Measurements from ENCODE around the gene ATG7. TPM values are rescaled to one million over a fixed set of nuclear protein-coding genes. Genes with fewer than 3 reads are reported as not detected.
A peak's percentile ranks its signal among the peaks of the same experiment; 100 is the strongest.

The ATG7 gene
- total RNA-seq, 1 donor: 131 TPM

GRCh38 chr3:11544412-11545181 lies 272.4 kb downstream of the ATG7 start:
- TF ChIP-seq, protein P1, sequence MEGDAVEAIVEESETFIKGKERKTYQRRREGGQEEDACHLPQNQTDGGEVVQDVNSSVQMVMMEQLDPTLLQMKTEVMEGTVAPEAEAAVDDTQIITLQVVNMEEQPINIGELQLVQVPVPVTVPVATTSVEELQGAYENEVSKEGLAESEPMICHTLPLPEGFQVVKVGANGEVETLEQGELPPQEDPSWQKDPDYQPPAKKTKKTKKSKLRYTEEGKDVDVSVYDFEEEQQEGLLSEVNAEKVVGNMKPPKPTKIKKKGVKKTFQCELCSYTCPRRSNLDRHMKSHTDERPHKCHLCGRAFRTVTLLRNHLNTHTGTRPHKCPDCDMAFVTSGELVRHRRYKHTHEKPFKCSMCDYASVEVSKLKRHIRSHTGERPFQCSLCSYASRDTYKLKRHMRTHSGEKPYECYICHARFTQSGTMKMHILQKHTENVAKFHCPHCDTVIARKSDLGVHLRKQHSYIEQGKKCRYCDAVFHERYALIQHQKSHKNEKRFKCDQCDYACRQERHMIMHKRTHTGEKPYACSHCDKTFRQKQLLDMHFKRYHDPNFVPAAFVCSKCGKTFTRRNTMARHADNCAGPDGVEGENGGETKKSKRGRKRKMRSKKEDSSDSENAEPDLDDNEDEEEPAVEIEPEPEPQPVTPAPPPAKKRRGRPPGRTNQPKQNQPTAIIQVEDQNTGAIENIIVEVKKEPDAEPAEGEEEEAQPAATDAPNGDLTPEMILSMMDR (IDR thresholded peaks at IDR 0.05; ENCODE audit: insufficient read depth, low read depth, low read length): no peak

GRCh38 chr3:11545186-11545851 lies 273.1 kb downstream of the ATG7 start:
- DNase-seq (ENCODE audit: low read depth): no peak
- TF ChIP-seq, protein P1 (IDR thresholded peaks at IDR 0.05; ENCODE audit: insufficient read depth, low read depth, low read length): no peak
- H3K4me3 ChIP-seq (ENCODE audit: low read depth, low read length): no peak overlapping the region

More at GRCh38 chr3:11544412-11545181, 272.4 kb downstream of the ATG7 start:
- H3K4me3 ChIP-seq (ENCODE audit: low read depth, low read length): no peak overlapping the region
- DNase-seq (ENCODE audit: low read depth): peak; percentile 58

DNA sequence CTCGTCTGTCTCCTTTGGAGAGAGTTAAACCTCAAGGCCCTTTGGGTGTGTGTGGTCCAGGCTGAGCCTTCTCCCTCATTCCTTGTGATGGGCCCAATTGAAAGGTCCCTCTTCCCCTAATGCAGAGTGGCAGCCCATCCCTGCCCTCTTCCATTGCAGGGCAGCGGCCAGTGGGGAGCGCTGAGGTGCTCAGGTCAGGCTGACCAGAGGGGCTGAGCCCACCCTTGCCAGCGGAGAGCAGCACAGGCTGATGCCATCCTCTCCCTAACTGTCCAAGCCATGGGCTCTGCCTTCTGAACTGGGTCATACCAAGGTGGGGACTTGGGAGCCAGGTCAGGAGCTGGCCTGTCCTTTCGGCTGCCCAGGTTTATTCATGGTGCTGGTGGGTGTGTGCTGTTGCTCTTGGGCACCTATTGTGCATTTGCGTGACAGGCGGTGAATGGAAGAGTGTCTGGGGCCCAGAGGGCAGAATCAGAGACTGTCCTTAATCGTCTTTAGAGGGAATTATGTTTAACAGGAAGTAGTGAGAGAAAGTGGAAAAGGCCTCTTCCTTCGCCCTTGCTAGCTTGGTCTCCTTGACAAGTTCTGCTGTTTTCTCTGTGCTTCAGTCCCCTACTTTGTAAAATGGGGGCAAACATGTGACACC lies 274.6 kb downstream of the ATG7 start:
- H3K4me3 ChIP-seq (ENCODE audit: low read depth, low read length): no peak overlapping the region
- TF ChIP-seq, protein P1 (IDR thresholded peaks at IDR 0.05; ENCODE audit: insufficient read depth, low read depth, low read length): no peak
- DNase-seq (ENCODE audit: low read depth): no peak

DNA sequence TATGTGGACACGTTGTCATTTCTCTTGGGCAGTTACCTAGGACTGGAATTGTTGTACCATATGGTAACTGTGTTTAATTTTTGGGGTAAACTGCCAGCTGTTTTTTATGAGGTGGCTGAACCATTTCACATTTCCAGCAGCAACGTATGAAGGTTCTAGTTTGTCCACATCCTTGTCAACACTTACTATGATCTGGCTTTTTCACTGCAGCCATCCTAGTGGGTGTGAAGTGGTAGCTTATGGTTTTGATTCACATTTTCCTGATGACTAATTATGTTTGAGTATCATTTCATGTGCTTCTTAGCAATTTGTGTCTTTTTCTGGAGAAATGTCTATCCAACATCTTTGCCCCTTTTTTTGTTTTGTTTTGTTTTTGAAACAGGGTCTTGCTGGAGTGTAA lies 275.3 kb downstream of the ATG7 start:
- TF ChIP-seq, protein P1 (IDR thresholded peaks at IDR 0.05; ENCODE audit: insufficient read depth, low read depth, low read length): no peak
- no peak overlapping the region for H3K4me3 ChIP-seq (ENCODE audit: low read depth, low read length)
- DNase-seq (ENCODE audit: low read depth): no peak

GRCh38 chr3:11548721-11549131 lies 276.5 kb downstream of the ATG7 start:
- H3K4me3 ChIP-seq (ENCODE audit: low read depth, low read length): no peak overlapping the region
- TF ChIP-seq, protein P1 (IDR thresholded peaks at IDR 0.05; ENCODE audit: insufficient read depth, low read depth, low read length): no peak
- DNase-seq (ENCODE audit: low read depth): peak; percentile 73

- no peak overlapping the region for H3K4me3 ChIP-seq (ENCODE audit: low read depth, low read length)
- TF ChIP-seq, protein P1 (IDR thresholded peaks at IDR 0.05; ENCODE audit: insufficient read depth, low read depth, low read length): no peak
These were observed 277.5 kb downstream of the ATG7 start for GRCh38 chr3:11549580-11550140.

More at GRCh38 chr3:11549580-11550140, 277.5 kb downstream of the ATG7 start:
- peak; percentile 43 for DNase-seq (ENCODE audit: low read depth)

Data from fibroblast of villous mesenchyme (primary cell).